ENCODE measurements around the gene TAS2R42. TPM values are rescaled to one million over a fixed set of nuclear protein-coding genes. Genes with fewer than 3 reads are reported as not detected.
A peak's percentile ranks its signal among the peaks of the same experiment; 100 is the strongest.

Gene TAS2R42
- total RNA-seq, 6 experiments from 2014 or later, result not detected

GRCh38 chr12:11171969-11172675 is 14.6 kb downstream of the TAS2R42 start:
- peak overlapping the region; percentile 100 for H3K27ac Mint-ChIP-seq
- H3K4me1 Mint-ChIP-seq (ENCODE audit: low read depth), result peaks cover 46% of the 10 kb centered on the region
- H3K36me3 Mint-ChIP-seq (ENCODE audit: low read depth), result peaks cover 59% of the 10 kb centered on the region
- H3K4me3 Mint-ChIP-seq, result peak overlapping the region; percentile 98
- no peak for DNase-seq
- no peaks in the 10 kb centered on the region for H3K27me3 Mint-ChIP-seq (ENCODE audit: insufficient read depth)
- H3K9me3 Mint-ChIP-seq, result no peaks in the 10 kb centered on the region
- no peak for TF ChIP-seq CTCF (IDR thresholded peaks at IDR 0.05)

GRCh38 chr12:11171145-11171968 is 15.4 kb downstream of the TAS2R42 start, which contains the start of gene SMIM10L1:
Gene SMIM10L1 (plus strand): TSS chr12:11171194. CDS start chr12:11171357, 163 bp downstream.
- no peaks in the 10 kb centered on the region for H3K27me3 Mint-ChIP-seq (ENCODE audit: insufficient read depth)
- peak; percentile 92 for DNase-seq
- H3K9me3 Mint-ChIP-seq, result no peaks in the 10 kb centered on the region
- peaks cover 56% of the 10 kb centered on the region for H3K36me3 Mint-ChIP-seq (ENCODE audit: low read depth)
- peaks cover 46% of the 10 kb centered on the region for H3K4me1 Mint-ChIP-seq (ENCODE audit: low read depth)
- peak within 1 kb of the TSS; percentile 100 for H3K27ac Mint-ChIP-seq
- H3K4me3 Mint-ChIP-seq, result peak within 1 kb of the TSS; percentile 98
- 0 out of 2 replicates have a peak, but pooled peaks have one; percentile 5 for TF ChIP-seq CTCF (IDR thresholded peaks at IDR 0.05)

GRCh38 chr12:11170810-11171144 is 16.0 kb downstream of the TAS2R42 start:
- no peak for TF ChIP-seq CTCF (IDR thresholded peaks at IDR 0.05)
- peak overlapping the region; percentile 100 for H3K27ac Mint-ChIP-seq
- H3K4me1 Mint-ChIP-seq (ENCODE audit: low read depth), result peaks cover 50% of the 10 kb centered on the region
- H3K4me3 Mint-ChIP-seq, result peak overlapping the region; percentile 98
- no peaks in the 10 kb centered on the region for H3K27me3 Mint-ChIP-seq (ENCODE audit: insufficient read depth)
- H3K9me3 Mint-ChIP-seq, result no peaks in the 10 kb centered on the region
- no peak for DNase-seq
- H3K36me3 Mint-ChIP-seq (ENCODE audit: low read depth), result peaks cover 56% of the 10 kb centered on the region

- H3K9me3 Mint-ChIP-seq, result no peaks in the 10 kb centered on the region
- TF ChIP-seq CTCF (IDR thresholded peaks at IDR 0.05), result no peak
- no peaks in the 10 kb centered on the region for H3K27me3 Mint-ChIP-seq (ENCODE audit: insufficient read depth)
- H3K4me3 Mint-ChIP-seq, result no peak overlapping the region
- no peak for DNase-seq
- H3K36me3 Mint-ChIP-seq (ENCODE audit: low read depth), result peaks cover 50% of the 10 kb centered on the region
- H3K27ac Mint-ChIP-seq, result no peak overlapping the region
- H3K4me1 Mint-ChIP-seq (ENCODE audit: low read depth), result peaks cover 49% of the 10 kb centered on the region
Observed at GRCh38 chr12:11166300-11166699, 20.4 kb downstream of the TAS2R42 start.

GRCh38 chr12:11164384-11164783 is 22.4 kb downstream of the TAS2R42 start:
- H3K27ac Mint-ChIP-seq, result no peak overlapping the region
- no peak for TF ChIP-seq CTCF (IDR thresholded peaks at IDR 0.05)
- H3K9me3 Mint-ChIP-seq, result no peaks in the 10 kb centered on the region
- H3K4me1 Mint-ChIP-seq (ENCODE audit: low read depth), result peaks cover 42% of the 10 kb centered on the region
- DNase-seq, result no peak
- H3K36me3 Mint-ChIP-seq (ENCODE audit: low read depth), result peaks cover 54% of the 10 kb centered on the region
- H3K27me3 Mint-ChIP-seq (ENCODE audit: insufficient read depth), result no peaks in the 10 kb centered on the region
- H3K4me3 Mint-ChIP-seq, result no peak overlapping the region
